BLaER1 (cell line): ENCODE data around the gene SNX21.

Experiments
- H3K27ac ChIP-seq: shearing (Covaris generic); formaldehyde crosslinking; 2 replicates; pipeline ENCODE4 v1.8.1; 2022
- H3K27me3 ChIP-seq: shearing (Covaris generic); formaldehyde crosslinking; 2 replicates; pipeline ENCODE4 v1.8.1; 2022
- H3K36me3 ChIP-seq: shearing (Covaris generic); formaldehyde crosslinking; 2 replicates; pipeline ENCODE4 v1.8.1; 2022
- H3K4me1 ChIP-seq: shearing (Covaris generic); formaldehyde crosslinking; 2 replicates; pipeline ENCODE4 v1.8.1; 2022
- H3K4me2 ChIP-seq: shearing (Covaris generic); formaldehyde crosslinking; 2 replicates; pipeline ENCODE4 v1.8.1; 2022
- H3K4me3 ChIP-seq: shearing (Covaris generic); formaldehyde crosslinking; 2 replicates; pipeline ENCODE4 v1.8.1; 2022
- H3K9ac ChIP-seq: shearing (Covaris generic); formaldehyde crosslinking; 2 replicates; pipeline ENCODE4 v1.8.1; 2022
- H3K9me3 ChIP-seq: shearing (Covaris generic); formaldehyde crosslinking; 2 replicates; pipeline ENCODE4 v1.8.1; 2022
- H4K20me1 ChIP-seq: shearing (Covaris generic); formaldehyde crosslinking; 2 replicates; pipeline ENCODE4 v1.8.1; 2022
- Cebpa-rat ChIP-seq: shearing (Covaris generic); IDR thresholded peaks from 2 replicates; pipeline ENCODE4 v1.8.1; 2022

The SNX21 gene

DNA sequence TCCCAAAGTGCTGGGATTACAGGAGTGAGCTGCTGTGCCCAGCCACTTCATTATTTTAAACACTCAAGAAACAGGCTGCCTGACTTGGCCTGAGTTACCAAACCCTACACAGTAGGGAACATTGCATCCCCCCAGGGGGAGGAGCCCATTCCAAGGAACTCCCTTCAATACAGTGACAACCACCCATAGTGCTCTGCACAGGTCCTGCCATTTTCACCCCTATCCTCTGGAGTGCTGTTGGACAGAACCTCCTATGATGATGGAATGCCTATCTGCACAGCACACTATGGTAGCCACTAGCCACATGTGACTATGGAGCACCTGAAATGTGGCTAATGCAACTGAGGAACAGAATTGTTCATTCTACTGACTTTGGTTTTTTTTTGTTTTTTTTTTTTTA is 11.9 kb downstream of the SNX21 start:
- Histone ChIP-seq H4K20me1 (no peaks in the 10 kb centered on the region), H3K9me3 (no peaks in the 10 kb centered on the region), H3K4me3 (no peak overlapping the region), H3K4me1 (peaks cover 16% of the 10 kb centered on the region), H3K36me3 (peaks cover 96% of the 10 kb centered on the region), H3K9ac (no peak overlapping the region), H3K4me2 (no peak overlapping the region), H3K27me3 (no peaks in the 10 kb centered on the region), H3K27ac (no peak overlapping the region)
- no peak for TF ChIP-seq Cebpa-rat

DNA sequence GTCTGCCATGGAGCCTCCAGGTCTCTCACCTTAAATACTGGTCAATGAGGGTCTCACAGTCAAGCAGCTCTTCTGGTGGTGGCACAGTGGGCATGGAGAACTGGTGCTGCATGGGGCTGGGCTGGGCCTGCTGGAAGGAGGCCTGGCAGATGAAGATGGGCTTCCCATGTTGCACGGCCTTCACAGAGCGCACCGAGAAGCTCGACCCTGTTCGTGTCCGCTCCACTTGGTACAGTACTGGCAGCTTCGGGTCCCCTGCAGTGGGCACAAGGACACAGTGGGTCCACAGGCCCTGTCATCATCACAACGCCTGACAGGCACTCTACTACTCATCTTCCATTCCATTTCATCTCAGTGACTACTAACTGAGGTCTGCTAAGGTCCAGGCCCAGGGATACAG is 14.8 kb downstream of the SNX21 start:
- Histone ChIP-seq H3K9ac (no peak overlapping the region), H3K4me1 (no peaks in the 10 kb centered on the region), H3K27ac (no peak overlapping the region), H3K9me3 (no peaks in the 10 kb centered on the region), H3K4me3 (no peak overlapping the region), H3K4me2 (no peak overlapping the region), H3K27me3 (no peaks in the 10 kb centered on the region), H3K36me3 (peaks cover 95% of the 10 kb centered on the region), H4K20me1 (no peaks in the 10 kb centered on the region)
- TF ChIP-seq Cebpa-rat = no peak

- Histone ChIP-seq H4K20me1 (no peaks in the 10 kb centered on the region), H3K4me2 (no peak overlapping the region), H3K9ac (no peak overlapping the region), H3K4me3 (no peak overlapping the region), H3K27ac (no peak overlapping the region), H3K27me3 (no peaks in the 10 kb centered on the region), H3K9me3 (no peaks in the 10 kb centered on the region), H3K4me1 (no peaks in the 10 kb centered on the region), H3K36me3 (peaks cover 95% of the 10 kb centered on the region)
- no peak for TF ChIP-seq Cebpa-rat
These were observed 15.5 kb downstream of the SNX21 start for GRCh38 chr20:45848969-45849582.

DNA sequence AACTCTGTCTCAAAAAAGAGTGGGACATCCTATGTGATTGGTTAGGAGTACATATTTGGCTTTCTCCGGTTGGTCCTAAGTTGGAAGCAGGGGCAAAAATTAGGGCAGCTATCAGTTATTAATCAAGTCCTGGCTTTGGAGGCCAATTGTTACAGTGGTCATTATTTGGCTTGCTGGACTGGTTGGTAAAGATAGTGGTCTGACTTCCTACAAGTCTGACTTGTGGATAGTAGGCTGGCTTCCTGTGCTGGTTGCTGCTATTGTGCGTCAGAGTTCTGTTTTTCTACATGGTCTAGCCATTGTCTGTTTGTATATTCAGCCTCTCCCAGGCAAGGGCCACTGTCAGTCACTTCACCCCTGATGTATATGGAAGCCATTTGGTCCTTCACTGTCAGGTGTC is 16.6 kb downstream of the SNX21 start:
- peaks cover 95% of the 10 kb centered on the region for H3K36me3 ChIP-seq
- H4K20me1 ChIP-seq = no peaks in the 10 kb centered on the region
- H3K4me1 ChIP-seq = no peaks in the 10 kb centered on the region
- no peak overlapping the region for H3K9ac ChIP-seq
- H3K4me3 ChIP-seq = no peak overlapping the region
- H3K4me2 ChIP-seq = no peak overlapping the region
- H3K9me3 ChIP-seq = no peaks in the 10 kb centered on the region
- H3K27me3 ChIP-seq = no peaks in the 10 kb centered on the region
- H3K27ac ChIP-seq = no peak overlapping the region
- no peak for TF ChIP-seq Cebpa-rat

- peaks cover 88% of the 10 kb centered on the region for H3K36me3 ChIP-seq
- no peak overlapping the region for H3K4me2 ChIP-seq
These were observed 17.3 kb downstream of the SNX21 start for GRCh38 chr20:45850926-45851325.

GRCh38 chr20:45851501-45851900 is 17.9 kb downstream of the SNX21 start:
- no peak overlapping the region for H3K4me3 ChIP-seq
- H3K4me2 ChIP-seq = no peak overlapping the region
- H3K9me3 ChIP-seq = no peaks in the 10 kb centered on the region
- peaks cover 82% of the 10 kb centered on the region for H3K36me3 ChIP-seq
- H3K4me1 ChIP-seq = peaks cover 9% of the 10 kb centered on the region
- H4K20me1 ChIP-seq = no peaks in the 10 kb centered on the region
- no peak overlapping the region for H3K9ac ChIP-seq
- no peak overlapping the region for H3K27ac ChIP-seq
- TF ChIP-seq Cebpa-rat = no peak
- no peaks in the 10 kb centered on the region for H3K27me3 ChIP-seq

More at GRCh38 chr20:45850926-45851325, 17.3 kb downstream of the SNX21 start:
- H3K9me3 ChIP-seq = no peaks in the 10 kb centered on the region
- no peak overlapping the region for H3K27ac ChIP-seq
- H3K4me1 ChIP-seq = peaks cover 4% of the 10 kb centered on the region
- no peaks in the 10 kb centered on the region for H3K27me3 ChIP-seq
- H4K20me1 ChIP-seq = no peaks in the 10 kb centered on the region
- TF ChIP-seq Cebpa-rat = no peak
- H3K9ac ChIP-seq = no peak overlapping the region
- no peak overlapping the region for H3K4me3 ChIP-seq

DNA sequence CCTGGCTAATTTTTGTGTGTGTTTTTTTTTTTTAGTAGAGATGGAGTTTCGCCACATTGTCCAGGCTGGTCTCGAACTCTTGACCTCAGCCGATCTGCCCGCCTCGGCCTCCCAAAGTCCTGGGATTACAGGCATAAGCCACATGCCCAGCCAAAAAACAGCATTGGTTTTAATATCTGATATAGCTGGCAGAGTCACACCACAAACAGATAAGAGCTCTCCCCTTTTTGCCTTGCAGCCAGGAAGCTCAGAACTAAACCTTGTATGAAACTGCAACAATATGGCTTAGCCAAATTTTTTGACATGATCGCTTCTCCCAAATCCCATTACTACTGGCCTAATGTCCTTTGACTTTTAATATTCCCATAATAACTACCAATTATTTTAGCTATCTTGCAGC is 18.7 kb downstream of the SNX21 start:
- TF ChIP-seq Cebpa-rat = no peak
- H3K36me3 ChIP-seq = peaks cover 75% of the 10 kb centered on the region
- H3K4me2 ChIP-seq = no peak overlapping the region
- H3K4me3 ChIP-seq = no peak overlapping the region
- H3K27ac ChIP-seq = no peak overlapping the region
- H3K27me3 ChIP-seq = no peaks in the 10 kb centered on the region
- no peaks in the 10 kb centered on the region for H4K20me1 ChIP-seq
- H3K4me1 ChIP-seq = peaks cover 13% of the 10 kb centered on the region
- no peak overlapping the region for H3K9ac ChIP-seq
- H3K9me3 ChIP-seq = no peaks in the 10 kb centered on the region

GRCh38 chr20:45853484-45853883 is 19.9 kb downstream of the SNX21 start:
- Histone ChIP-seq H3K27me3 (no peaks in the 10 kb centered on the region), H3K4me3 (no peak overlapping the region), H3K36me3 (peaks cover 64% of the 10 kb centered on the region), H3K9me3 (no peaks in the 10 kb centered on the region), H3K9ac (no peak overlapping the region), H3K4me2 (no peak overlapping the region), H4K20me1 (no peaks in the 10 kb centered on the region), H3K4me1 (peaks cover 19% of the 10 kb centered on the region), H3K27ac (no peak overlapping the region)
- no peak for TF ChIP-seq Cebpa-rat

DNA sequence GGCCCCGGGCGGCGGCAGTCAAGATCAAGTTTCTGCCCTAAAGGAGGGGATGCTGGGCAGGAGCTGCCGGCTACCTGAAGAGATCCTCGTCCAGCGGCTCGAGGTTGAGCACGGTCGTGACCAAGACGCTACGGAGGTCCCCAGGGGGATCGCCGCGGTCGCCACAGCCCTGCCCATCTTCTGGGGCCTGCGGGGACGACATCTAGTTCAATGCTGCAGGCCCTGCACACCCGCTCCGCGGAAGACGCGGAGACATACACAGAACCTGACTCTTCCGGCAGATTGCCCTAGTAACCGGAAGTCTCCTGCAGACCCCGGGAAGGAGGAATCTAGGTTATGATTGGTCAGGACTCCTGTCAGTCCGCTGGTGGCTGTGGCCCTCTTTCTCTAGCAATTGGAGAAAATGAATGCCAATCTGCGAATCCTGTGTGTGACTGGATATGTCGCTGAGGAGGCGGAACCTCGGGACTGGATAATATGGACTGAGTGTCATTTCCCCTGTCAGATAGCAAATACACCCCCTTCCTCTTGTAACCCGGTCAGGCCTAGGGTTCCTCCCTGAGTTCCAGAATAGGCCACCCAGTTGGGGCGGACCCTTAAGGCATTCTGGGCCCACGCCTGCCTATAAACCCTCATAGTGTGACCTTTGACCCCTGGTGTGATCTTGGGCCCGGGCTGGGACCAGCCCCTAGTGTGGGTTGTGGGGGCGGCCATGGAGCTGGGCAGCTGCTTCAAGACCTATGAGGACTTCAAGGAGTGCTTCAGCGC is 23.7 kb downstream of the SNX21 start, which contains the start of the genes ACOT8 and ZSWIM3:
TSS of gene ACOT8 (minus strand) at position 279 of the 768 bp plus-strand sequence. CDS start at position 202, 77 bp downstream.
TSS of gene ZSWIM3 (plus strand) at position 501 of the 768 bp plus-strand sequence. CDS start at position 713, 212 bp downstream.
- Histone ChIP-seq H3K4me3 (peak within 1 kb of the TSS; percentile 90), H3K4me1 (peaks cover 35% of the 10 kb centered on the region), H3K9ac (peak within 1 kb of the TSS; percentile 87), H3K36me3 (peaks cover 35% of the 10 kb centered on the region), H4K20me1 (no peaks in the 10 kb centered on the region), H3K27ac (peak within 1 kb of the TSS; percentile 83), H3K4me2 (peak within 1 kb of the TSS; percentile 94), H3K9me3 (no peaks in the 10 kb centered on the region), H3K27me3 (no peaks in the 10 kb centered on the region)
- TF ChIP-seq Cebpa-rat = no peak

DNA sequence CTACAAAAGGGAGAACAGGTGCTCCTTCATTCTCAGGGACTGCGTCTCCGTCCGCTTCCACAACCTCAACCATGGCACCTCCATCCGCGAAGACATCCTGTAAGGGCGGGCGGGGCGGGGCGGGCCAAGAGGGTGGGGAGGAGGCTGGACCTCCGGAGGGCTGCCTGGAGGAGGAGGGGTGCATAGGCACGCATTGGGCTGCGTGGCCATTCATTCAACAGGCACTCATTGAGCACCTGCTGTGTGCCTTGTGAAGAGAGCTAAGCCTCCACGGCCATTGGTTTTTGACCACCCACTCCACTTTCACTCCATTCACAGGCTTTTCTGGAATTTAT is 24.2 kb downstream of the SNX21 start:
- H3K36me3 ChIP-seq = peaks cover 29% of the 10 kb centered on the region
- peak overlapping the region; percentile 90 for H3K4me3 ChIP-seq
- TF ChIP-seq Cebpa-rat = no peak
- peak overlapping the region; percentile 71; the same call in 1 of the 2 replicates for H3K27ac ChIP-seq
- no peaks in the 10 kb centered on the region for H3K27me3 ChIP-seq
- H3K9me3 ChIP-seq = no peaks in the 10 kb centered on the region
- H3K4me2 ChIP-seq = peak overlapping the region; percentile 90
- no peaks in the 10 kb centered on the region for H4K20me1 ChIP-seq
- H3K9ac ChIP-seq = peak overlapping the region; percentile 79
- peaks cover 35% of the 10 kb centered on the region for H3K4me1 ChIP-seq
